Memory B cell (primary cell): ENCODE data around the gene TCERG1L.

Experiments used
- ATAC-seq: fragments of 150-1000 bp; cut with Tn5 transposase; 2 replicates; pipeline ENCODE4 v1.10.0; 2021; ENCODE audit warnings: low read depth, mild to moderate bottlenecking, moderate library complexity
- DNase-seq, 2 donors: peaks; one replicate each; pipeline ENCODE4 v3.0.0; 2022; ENCODE audit warnings: low spot score in 2 of 2
- H3K27ac Mint-ChIP-seq: one replicate; pipeline ENCODE4 v1.8.0; 2022; ENCODE audit warnings: mild to moderate bottlenecking, moderate library complexity, mixed read lengths
- H3K27me3 Mint-ChIP-seq: one replicate; pipeline ENCODE4 v1.8.0; 2022; ENCODE audit warnings: mixed read lengths
- H3K36me3 Mint-ChIP-seq: one replicate; pipeline ENCODE4 v1.8.0; 2022; ENCODE audit warnings: mild to moderate bottlenecking, mixed read lengths
- H3K4me1 Mint-ChIP-seq: one replicate; pipeline ENCODE4 v1.8.0; 2022; ENCODE audit warnings: mixed read lengths
- H3K4me3 Mint-ChIP-seq: one replicate; pipeline ENCODE4 v1.8.0; 2022; ENCODE audit warnings: mild to moderate bottlenecking, moderate library complexity, mixed read lengths
- H3K9me3 Mint-ChIP-seq: one replicate; pipeline ENCODE4 v1.8.0; 2022; ENCODE audit warnings: mixed read lengths

The TCERG1L gene

DNA sequence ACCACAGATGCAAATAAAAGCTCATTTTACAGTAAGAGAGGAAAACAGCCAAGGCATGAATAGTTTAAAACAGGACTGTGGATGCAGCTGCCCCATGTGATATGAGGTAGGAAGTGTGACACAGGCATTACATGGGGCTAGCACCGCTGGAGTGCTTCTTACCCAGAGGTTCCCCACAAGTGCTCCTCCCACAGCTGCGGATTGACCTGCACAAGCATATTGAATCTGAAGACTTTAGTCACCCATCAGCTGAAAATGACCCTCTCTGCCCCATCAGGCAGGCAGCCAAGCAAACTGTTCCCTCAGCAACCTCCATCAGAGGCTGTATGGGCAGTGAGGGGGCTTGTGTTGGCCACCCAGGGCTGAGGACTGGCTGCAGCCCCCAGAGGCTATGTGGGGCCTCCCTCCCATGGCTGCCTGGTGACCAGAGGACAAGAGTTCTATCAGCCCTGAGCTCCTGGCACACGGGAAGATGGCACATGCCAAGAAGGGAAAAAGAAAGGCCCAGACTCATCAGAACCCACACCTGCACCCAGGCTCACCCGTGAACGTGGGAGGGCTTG lies 98.7 kb downstream of the TCERG1L start:
- no peaks in the 10 kb centered on the region for H3K9me3 Mint-ChIP-seq
- no peaks in the 10 kb centered on the region for H3K36me3 Mint-ChIP-seq
- no peak overlapping the region for H3K27ac Mint-ChIP-seq
- no peak for DNase-seq
- no peaks in the 10 kb centered on the region for H3K4me1 Mint-ChIP-seq
- ATAC-seq, result no peak
- H3K27me3 Mint-ChIP-seq, result no peaks in the 10 kb centered on the region
- no peak overlapping the region for H3K4me3 Mint-ChIP-seq

DNA sequence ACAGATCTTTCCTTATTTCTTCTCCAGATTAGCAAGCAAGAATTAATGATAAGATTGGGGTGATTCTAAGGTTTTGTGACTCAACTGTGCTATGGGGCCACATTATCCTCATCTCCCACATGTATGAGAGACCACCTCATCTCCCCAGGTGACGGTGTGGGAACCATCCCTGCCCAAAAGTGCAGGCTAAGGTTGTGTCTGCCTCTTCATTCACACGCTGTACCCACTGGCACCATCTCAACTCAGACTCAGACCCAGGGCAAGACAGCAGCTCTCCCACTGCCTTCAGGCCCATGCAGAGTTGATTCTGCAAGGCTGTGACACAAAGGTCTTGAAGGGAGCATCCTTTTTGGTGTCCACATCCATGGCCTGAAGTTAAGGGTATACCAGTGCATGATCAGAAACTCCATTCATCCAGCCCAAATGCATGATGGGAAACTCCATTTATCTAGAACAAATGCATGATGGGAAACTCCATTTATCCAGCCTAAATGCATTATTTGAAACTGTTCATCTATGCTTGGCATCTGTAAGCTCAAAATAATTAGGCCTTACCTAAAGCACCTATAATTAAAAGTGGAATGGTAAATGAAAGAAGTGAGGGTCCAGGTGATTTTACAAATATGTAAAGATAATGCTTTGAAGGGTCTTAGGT lies 99.4 kb downstream of the TCERG1L start:
- Mint-ChIP-seq H3K36me3 (no peaks in the 10 kb centered on the region), H3K27ac (no peak overlapping the region)

DNA sequence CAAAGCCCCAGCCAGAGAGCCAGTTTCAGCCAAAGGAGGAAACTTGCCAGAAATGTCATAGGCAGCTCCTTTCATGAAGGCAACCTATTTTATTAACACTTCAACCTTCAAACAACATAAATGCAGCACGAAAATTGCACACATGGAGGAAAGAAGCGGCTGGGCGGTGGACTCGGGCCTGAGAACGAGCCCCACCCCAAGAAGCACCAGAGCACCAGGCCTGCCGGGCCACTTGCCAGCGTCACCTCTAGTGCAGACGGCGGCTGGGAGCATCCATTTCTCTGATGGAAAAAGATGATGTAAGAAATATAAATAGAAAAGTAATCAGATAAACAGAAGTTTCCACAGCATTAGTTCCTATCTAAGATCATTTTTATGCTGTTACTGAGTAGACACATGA lies 100.0 kb downstream of the TCERG1L start:
- ATAC-seq (no peak), DNase-seq (no peak)
- Mint-ChIP-seq H3K9me3 (no peaks in the 10 kb centered on the region), H3K27me3 (no peaks in the 10 kb centered on the region), H3K4me1 (no peaks in the 10 kb centered on the region), H3K27ac (no peak overlapping the region), H3K36me3 (no peaks in the 10 kb centered on the region), H3K4me3 (no peak overlapping the region)

More for the DNA sequence above, 99.4 kb downstream of the TCERG1L start:
- no peaks in the 10 kb centered on the region for H3K4me1 Mint-ChIP-seq
- DNase-seq (no peak), ATAC-seq (no peak)
- H3K27me3 Mint-ChIP-seq, result no peaks in the 10 kb centered on the region
- no peaks in the 10 kb centered on the region for H3K9me3 Mint-ChIP-seq
- H3K4me3 Mint-ChIP-seq, result no peak overlapping the region

DNA sequence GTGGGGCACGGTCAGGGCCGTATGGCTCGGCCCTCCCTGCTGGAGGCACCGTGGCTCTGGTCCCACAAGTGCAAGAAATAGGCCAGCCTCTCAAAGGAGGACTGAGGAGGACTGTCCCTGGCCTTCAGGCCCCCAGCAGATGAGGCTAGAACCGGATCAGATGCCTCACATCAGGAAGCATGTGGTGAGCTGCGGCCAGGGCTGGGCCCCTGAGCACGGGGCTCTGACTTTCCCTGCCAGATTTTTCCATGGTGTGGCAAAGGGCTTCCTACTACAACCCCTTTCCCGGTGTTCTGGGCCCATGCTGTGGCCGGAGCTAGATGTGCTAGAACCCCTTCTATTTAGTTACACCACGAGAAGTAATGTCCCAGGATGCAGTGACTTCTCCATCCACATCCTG lies 100.4 kb downstream of the TCERG1L start:
- Mint-ChIP-seq H3K27me3 (no peaks in the 10 kb centered on the region), H3K9me3 (no peaks in the 10 kb centered on the region), H3K36me3 (no peaks in the 10 kb centered on the region), H3K27ac (no peak overlapping the region), H3K4me3 (no peak overlapping the region), H3K4me1 (no peaks in the 10 kb centered on the region)
- DNase-seq, result no peak
- ATAC-seq, result no peak

DNA sequence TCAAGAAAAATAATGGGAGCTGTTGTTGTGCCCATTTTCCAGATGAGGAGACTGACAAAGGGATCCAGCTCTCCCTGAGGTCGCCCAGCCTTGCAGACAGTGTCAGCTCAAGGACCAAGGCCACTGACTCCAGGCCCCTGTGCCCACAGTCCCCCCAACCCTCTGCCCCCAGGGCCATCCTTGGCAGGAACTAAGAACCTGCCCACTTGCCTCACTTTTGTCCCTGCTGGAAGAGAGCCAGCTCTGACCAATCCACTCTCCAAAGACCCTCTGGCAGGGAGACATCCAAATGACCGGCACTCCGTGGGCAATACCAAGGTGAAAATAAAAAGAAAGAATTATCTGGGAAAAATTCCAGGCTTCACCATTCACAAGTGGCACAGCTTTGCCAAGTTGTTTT lies 101.3 kb downstream of the TCERG1L start:
- Mint-ChIP-seq H3K27me3 (no peaks in the 10 kb centered on the region), H3K27ac (no peak overlapping the region), H3K4me1 (no peaks in the 10 kb centered on the region), H3K36me3 (no peaks in the 10 kb centered on the region), H3K4me3 (no peak overlapping the region), H3K9me3 (no peaks in the 10 kb centered on the region)
- DNase-seq, result no peak
- ATAC-seq, result no peak

DNA sequence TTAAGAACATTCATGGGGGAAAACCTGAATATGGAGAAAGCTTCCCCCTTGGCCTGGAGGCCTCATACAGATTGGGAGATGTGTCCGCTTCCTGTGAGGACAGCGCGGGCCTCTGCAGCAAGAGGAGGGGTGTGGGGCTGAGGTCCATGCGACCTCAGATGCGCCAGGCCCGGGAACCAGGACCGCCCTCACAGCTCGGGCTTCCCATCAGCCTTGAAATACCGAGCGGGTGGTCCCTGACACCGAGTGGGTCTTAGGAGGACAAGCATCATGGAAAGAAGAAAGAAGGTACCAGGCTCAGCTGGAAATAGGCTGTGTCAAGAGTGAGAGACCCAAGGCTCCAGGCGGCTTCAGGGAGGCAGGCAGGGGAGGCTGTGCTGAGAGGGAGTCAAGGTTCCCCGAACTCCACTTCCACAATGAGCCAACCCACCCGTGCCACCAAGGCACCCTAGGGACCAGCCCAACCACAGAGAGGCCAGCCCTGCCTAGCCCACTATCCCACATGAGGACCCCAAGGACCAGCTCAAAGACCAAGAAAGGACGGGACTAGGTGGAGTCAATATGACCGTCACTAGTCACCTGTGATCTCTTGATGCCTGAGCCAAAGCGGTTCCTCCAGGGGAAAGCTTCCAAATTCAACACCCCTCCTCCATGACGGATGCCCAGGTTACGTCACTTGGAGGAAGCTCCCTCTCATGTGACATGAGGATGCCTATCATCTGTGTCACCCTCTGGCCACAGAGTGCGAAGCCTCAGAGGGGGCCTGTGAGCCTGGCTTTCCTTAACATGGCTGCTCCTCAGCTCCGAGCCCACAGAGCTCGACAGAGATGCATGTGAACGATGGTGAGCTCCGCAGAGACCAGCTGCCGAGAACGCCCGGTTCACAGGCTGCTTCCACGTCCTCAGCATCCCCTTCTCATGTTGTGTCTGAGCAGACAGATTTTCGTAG lies 103.7 kb downstream of the TCERG1L start:
- Mint-ChIP-seq H3K27me3 (no peaks in the 10 kb centered on the region), H3K27ac (no peak overlapping the region), H3K4me1 (no peaks in the 10 kb centered on the region), H3K36me3 (no peaks in the 10 kb centered on the region), H3K4me3 (no peak overlapping the region), H3K9me3 (no peaks in the 10 kb centered on the region)
- ATAC-seq (no peak), DNase-seq (no peak)

DNA sequence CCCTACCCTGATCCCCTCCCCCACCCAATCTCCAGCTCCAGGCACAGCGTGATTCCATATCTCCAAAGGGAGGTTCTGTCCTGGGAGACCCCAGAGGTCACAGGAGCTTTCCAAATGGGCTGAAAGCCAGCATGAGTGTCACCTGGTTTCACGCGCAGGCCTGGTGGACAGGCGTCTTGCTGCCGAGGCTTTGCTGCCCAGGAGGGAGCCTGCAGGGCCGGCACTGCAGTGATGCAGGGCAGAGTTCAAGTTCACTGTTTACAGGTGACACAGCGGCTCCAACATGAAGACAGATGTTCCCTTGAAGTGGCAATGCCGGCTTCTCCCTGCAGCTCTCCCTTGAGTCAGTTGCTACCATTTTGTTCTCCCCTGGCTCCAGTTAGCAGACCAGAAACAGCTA lies 104.3 kb downstream of the TCERG1L start:
- no peaks in the 10 kb centered on the region for H3K36me3 Mint-ChIP-seq
- no peak for ATAC-seq
- no peaks in the 10 kb centered on the region for H3K4me1 Mint-ChIP-seq

DNA sequence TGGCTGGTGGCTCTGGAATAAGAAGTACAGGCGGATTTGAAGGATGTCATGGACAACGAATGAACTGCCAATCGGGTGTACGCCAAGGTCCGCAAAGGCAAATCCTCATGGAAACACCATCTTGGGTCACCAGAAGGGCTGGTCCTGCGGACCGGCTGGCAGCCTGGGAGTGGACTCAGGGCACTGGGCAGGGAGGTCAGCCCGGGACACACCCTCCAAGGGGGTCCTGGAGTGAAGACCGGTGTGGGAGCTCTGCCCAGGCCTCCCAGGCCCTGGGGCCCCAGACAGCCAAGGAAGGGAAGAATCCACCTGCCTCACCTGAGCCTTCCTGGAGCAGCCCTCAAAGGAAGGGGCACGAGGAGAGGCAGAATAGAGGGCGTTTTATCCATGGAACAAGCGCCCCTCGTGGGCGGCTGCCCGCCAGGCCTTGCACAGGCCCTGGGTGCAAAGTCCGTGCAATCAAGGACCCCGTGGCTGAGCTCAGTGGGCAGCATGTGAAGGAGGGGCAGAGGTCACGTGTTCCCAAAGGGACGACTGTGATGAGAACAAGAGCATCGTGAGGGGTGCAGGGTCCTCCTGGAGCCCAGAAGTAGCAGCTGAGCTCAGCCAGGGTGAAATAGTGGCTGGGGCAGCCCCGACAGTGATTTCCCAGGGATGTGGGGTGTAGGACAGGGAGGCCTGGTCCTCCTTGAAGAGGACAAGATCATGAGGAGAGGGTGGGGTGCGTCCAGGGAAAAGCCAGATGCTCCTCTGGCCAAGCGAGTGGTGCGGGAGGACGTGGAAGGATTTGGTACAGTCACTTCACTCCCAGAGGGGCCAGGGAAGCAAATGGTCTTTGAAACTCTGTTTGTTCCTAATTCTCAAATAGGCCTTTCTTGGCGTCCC lies 105.2 kb downstream of the TCERG1L start:
- no peaks in the 10 kb centered on the region for H3K36me3 Mint-ChIP-seq
- no peaks in the 10 kb centered on the region for H3K4me1 Mint-ChIP-seq
- DNase-seq, result no peak
- H3K9me3 Mint-ChIP-seq, result no peaks in the 10 kb centered on the region
- H3K27ac Mint-ChIP-seq, result no peak overlapping the region
- no peaks in the 10 kb centered on the region for H3K27me3 Mint-ChIP-seq
- no peak overlapping the region for H3K4me3 Mint-ChIP-seq
- ATAC-seq, result no peak

More for the DNA sequence above, 104.3 kb downstream of the TCERG1L start:
- no peak overlapping the region for H3K4me3 Mint-ChIP-seq
- DNase-seq, result no peak
- H3K27ac Mint-ChIP-seq, result no peak overlapping the region
- no peaks in the 10 kb centered on the region for H3K9me3 Mint-ChIP-seq
- no peaks in the 10 kb centered on the region for H3K27me3 Mint-ChIP-seq

DNA sequence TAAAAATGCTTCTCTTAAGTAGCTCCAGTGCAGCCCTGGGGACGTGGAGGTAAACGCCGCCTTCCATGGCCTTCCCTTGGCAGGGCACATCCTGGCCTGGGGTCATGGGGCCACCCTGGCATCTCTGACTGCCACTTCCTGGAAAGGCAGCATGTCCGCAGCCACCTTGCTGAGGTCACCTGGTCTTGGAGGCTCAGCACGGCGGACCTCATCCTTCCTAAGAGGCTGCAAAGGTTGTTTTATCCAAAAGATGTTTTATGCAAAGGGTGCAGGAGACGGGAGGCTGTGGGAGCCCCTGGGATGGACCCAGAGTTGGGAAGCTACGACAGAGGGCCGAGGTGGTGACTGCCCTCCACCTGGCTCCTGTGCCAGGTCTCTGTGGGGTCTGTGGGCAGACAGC lies 106.0 kb downstream of the TCERG1L start:
- ATAC-seq (no peak), DNase-seq (no peak)
- Mint-ChIP-seq H3K27me3 (no peaks in the 10 kb centered on the region), H3K27ac (no peak overlapping the region), H3K9me3 (no peaks in the 10 kb centered on the region), H3K4me3 (no peak overlapping the region), H3K36me3 (no peaks in the 10 kb centered on the region), H3K4me1 (no peaks in the 10 kb centered on the region)

DNA sequence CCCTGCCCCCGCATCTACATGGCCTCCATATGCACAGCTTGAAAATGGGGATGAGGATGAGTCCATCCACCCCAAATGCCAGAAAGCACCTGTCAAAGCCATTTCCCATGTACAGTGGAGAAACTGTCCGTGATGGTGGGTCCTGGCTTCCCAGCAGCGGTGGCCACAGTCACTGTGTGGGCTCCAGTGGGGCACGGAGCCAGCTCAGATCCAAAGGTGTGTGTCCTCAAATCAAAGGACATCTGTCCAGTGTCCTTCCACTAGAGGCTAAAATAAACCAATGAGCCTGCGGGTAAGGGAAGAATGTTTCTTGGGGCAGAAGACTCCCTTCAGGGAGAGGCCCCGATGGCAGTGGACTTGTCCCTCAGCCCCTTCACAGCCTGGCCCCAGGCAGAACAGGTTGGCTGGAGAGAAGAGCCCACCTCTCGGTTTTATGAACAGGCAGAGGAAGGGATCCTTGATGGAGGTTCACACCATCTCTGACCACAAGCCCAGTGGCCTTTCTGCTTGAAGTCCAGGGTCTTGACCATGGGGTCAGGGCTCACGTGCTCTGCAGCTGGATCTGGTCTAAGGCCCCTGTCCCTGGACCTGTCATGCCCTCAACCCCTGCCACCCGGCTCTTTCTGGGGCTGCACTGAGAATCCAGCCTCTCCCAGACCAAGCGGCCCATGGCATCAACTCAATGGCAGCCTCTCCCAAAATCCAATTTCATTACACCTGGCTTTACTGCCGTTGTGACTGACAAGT lies 106.9 kb downstream of the TCERG1L start:
- no peak overlapping the region for H3K27ac Mint-ChIP-seq
- no peak overlapping the region for H3K4me3 Mint-ChIP-seq
- H3K4me1 Mint-ChIP-seq, result no peaks in the 10 kb centered on the region
- peaks cover 3% of the 10 kb centered on the region for H3K27me3 Mint-ChIP-seq
- no peaks in the 10 kb centered on the region for H3K36me3 Mint-ChIP-seq
- DNase-seq (no peak), ATAC-seq (no peak)
- no peaks in the 10 kb centered on the region for H3K9me3 Mint-ChIP-seq

DNA sequence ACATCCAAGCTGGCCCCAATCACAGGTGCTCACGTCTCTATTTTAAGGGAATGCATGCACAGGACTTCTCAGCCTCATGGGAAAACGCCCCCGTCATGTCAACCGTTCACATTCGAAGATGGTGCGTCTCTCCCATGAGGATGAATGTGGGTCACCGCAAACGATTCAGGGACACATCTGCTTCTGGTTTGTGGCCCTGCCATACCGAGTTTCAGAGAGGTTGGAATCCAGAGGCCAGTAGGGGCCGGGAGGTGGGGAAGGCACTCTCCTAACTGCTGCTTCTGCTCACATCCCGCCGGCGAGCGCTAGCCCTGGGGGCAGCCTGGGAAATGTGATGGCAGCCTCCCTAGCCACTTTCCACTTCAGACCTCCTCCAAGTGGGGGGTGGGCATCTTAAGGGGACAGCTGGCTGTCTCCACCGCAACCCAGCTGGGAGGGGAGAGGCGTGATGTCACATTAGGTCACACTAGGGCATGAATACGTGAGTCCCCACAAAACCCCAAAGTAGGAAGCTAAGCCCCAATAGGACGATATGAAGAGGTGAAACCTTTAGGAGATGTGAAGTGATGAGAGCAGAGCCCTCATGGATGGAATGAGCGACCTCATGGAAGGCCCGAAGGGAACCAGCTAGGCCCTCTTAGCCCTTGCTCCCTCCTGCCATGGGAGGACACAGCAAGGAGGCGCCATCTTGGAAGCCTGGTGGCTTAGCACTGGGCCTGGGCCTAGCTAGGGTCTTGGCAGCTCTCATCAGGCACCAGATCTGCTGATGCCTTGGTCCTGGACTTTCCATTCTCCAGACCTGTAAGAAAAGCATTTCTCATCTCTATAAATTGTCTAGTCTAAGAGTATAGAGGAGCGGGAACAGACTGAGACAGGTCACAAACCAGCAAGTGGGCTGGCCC lies 107.8 kb downstream of the TCERG1L start:
- no peak for DNase-seq
- Mint-ChIP-seq H3K36me3 (no peaks in the 10 kb centered on the region), H3K27ac (no peak overlapping the region), H3K4me1 (no peaks in the 10 kb centered on the region), H3K27me3 (peaks cover 3% of the 10 kb centered on the region), H3K9me3 (no peaks in the 10 kb centered on the region), H3K4me3 (no peak overlapping the region)
- no peak for ATAC-seq

DNA sequence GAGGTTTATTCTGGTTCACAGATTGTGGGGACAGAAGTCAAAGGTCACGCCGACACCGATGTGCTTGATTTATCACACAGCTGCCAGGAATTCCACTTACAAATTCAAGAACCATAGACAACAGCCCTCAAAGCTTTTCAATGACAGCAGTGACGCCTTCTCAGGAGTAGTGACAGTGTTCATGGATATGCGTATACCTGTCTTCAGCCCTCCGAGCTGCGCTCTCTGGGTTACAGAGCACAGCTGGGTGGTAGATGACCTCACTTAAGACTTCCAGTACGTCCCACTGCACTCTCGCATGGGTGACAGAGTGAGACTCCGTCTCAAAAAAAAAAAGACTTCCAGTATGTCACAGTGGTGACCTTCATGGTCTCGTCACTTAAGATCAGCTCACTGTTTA lies 108.5 kb downstream of the TCERG1L start:
- ATAC-seq (no peak), DNase-seq (no peak)
- peaks cover 3% of the 10 kb centered on the region for H3K27me3 Mint-ChIP-seq
- H3K4me3 Mint-ChIP-seq, result no peak overlapping the region
- no peak overlapping the region for H3K27ac Mint-ChIP-seq
- H3K9me3 Mint-ChIP-seq, result no peaks in the 10 kb centered on the region
- H3K4me1 Mint-ChIP-seq, result no peaks in the 10 kb centered on the region
- H3K36me3 Mint-ChIP-seq, result no peaks in the 10 kb centered on the region
